ENCODE data around the gene RALGAPA1. TPM values are rescaled to one million over a fixed set of nuclear protein-coding genes. Genes with fewer than 3 reads are reported as not detected.

The RALGAPA1 gene
- total RNA-seq, 1 experiment from 2014 or later, result 31.7 TPM

DNA sequence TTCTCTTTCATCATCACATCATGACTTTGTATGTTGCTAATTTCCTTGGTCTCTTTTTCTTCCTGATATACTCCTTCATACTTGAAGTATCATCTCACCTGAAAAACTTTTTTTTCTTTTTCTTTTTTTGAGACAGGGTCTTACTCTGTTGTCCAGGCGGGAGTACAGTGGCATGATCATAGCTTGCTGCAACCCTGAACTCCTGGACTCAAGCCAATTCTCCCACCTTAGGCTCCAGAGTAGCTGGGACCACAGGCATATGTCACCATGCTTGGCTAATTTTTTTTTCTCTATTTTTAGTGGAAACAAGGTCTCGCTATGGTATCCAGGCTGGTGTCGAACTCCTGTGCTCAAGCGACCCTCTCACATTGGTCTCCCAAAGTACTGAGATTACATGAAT, 107.6 kb downstream of the RALGAPA1 start:
- Mint-ChIP-seq H3K9me3 (no peaks in the 10 kb centered on the region), H3K4me3 (no peak overlapping the region), H3K27me3 (ENCODE audit: low read depth) (no peaks in the 10 kb centered on the region), H3K4me1 (peaks cover 25% of the 10 kb centered on the region), H3K36me3 (peaks cover 3% of the 10 kb centered on the region; the same call in 1 of the 2 replicates), H3K27ac (no peak overlapping the region; the same call in 1 of the 2 replicates)
- ChIA-PET CTCF (interaction anchor here (0.6 kb wide), 1 partner anchor 263 kb away, joined by 3 read pairs; no protein-coding TSS in a partner anchor), POLR2A (no interaction called here)
- TF ChIP-seq KAT7 (CRISPR knock-in tag; IDR thresholded peaks at IDR 0.05; ENCODE audit: borderline replicate concordance) (no peak), ZNF396 (CRISPR knock-in tag; IDR thresholded peaks at IDR 0.05; ENCODE audit: borderline replicate concordance) (no peak), E2F5 (CRISPR knock-in tag; IDR thresholded peaks at IDR 0.05) (no peak), ZNF219 (CRISPR knock-in tag; IDR thresholded peaks at IDR 0.05; ENCODE audit: borderline replicate concordance) (no peak), TP53 (CRISPR knock-in tag; IDR thresholded peaks at IDR 0.05) (no peak), ZBTB21 (CRISPR knock-in tag; IDR thresholded peaks at IDR 0.05; ENCODE audit: borderline replicate concordance) (no peak), SP1 (CRISPR knock-in tag; conservative IDR thresholded peaks at IDR 0.05) (no peak), JUN (CRISPR knock-in tag; IDR thresholded peaks at IDR 0.05) (no peak), CREB1 (CRISPR knock-in tag; IDR thresholded peaks at IDR 0.05) (no peak), ZNF532 (CRISPR knock-in tag; IDR thresholded peaks at IDR 0.05; ENCODE audit: borderline replicate concordance) (no peak), ZBTB43 (CRISPR knock-in tag; IDR thresholded peaks at IDR 0.05) (no peak), MLX (CRISPR knock-in tag; IDR thresholded peaks at IDR 0.05) (no peak), GTF2I (CRISPR knock-in tag; conservative IDR thresholded peaks at IDR 0.05) (no peak), IRF1 (CRISPR knock-in tag; IDR thresholded peaks at IDR 0.05) (no peak), NFE2L1 (CRISPR knock-in tag; IDR thresholded peaks at IDR 0.05) (no peak)
- TF ChIP-seq, protein P1, sequence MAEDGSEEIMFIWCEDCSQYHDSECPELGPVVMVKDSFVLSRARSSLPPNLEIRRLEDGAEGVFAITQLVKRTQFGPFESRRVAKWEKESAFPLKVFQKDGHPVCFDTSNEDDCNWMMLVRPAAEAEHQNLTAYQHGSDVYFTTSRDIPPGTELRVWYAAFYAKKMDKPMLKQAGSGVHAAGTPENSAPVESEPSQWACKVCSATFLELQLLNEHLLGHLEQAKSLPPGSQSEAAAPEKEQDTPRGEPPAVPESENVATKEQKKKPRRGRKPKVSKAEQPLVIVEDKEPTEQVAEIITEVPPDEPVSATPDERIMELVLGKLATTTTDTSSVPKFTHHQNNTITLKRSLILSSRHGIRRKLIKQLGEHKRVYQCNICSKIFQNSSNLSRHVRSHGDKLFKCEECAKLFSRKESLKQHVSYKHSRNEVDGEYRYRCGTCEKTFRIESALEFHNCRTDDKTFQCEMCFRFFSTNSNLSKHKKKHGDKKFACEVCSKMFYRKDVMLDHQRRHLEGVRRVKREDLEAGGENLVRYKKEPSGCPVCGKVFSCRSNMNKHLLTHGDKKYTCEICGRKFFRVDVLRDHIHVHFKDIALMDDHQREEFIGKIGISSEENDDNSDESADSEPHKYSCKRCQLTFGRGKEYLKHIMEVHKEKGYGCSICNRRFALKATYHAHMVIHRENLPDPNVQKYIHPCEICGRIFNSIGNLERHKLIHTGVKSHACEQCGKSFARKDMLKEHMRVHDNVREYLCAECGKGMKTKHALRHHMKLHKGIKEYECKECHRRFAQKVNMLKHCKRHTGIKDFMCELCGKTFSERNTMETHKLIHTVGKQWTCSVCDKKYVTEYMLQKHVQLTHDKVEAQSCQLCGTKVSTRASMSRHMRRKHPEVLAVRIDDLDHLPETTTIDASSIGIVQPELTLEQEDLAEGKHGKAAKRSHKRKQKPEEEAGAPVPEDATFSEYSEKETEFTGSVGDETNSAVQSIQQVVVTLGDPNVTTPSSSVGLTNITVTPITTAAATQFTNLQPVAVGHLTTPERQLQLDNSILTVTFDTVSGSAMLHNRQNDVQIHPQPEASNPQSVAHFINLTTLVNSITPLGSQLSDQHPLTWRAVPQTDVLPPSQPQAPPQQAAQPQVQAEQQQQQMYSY (CRISPR knock-in tag; IDR thresholded peaks at IDR 0.05), result no peak
- ATAC-seq, result no peak
- no peak for DNase-seq (ENCODE audit: low spot score)

Measured in WTC11 (cell line).